ENCODE results near the gene BIN1.

Gene BIN1

DNA sequence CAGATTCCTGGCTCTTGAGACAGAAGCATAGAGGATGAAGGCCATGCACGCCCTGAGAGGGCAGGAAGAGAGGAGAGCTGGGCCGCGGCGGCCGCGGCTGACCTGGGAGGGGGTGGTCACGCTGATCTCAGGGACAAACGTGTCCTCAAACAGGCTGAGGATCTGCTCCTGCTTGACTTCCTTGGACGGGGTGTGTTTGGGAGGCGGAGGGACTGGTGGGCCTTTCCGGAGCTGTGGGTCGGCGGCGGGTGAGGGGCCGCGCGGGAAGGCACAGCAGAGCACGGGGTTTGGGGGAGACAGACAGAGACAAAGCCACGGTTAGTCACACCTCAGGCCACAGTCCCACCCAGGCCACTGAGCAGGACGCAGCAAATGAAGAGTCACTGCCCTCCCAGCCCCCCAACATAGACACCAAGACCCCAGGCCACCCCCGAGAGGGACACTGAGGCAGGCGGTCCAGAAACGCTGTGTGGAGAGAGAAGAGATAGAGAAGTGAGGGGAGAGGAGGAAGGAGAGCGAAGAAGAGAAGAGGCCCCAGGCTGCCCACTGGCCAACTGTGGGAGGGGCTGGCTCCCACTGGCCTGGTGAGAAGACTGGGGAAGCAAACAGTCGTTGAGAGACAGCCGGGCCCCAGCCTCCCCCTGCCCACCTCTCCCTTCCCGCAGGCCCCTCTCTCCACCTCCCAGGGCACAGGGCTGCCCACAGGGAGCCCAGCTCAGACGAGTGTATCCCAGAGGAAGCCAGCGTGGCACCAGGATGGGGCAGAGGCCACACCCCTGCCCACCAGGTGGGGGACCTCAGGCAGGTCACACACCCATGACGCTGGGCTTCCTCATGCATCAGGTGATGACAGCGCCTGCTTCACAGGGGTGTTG is 49.3 kb downstream of the BIN1 start:
- DNase-seq (ENCODE audit: low read depth) = no peak

DNA sequence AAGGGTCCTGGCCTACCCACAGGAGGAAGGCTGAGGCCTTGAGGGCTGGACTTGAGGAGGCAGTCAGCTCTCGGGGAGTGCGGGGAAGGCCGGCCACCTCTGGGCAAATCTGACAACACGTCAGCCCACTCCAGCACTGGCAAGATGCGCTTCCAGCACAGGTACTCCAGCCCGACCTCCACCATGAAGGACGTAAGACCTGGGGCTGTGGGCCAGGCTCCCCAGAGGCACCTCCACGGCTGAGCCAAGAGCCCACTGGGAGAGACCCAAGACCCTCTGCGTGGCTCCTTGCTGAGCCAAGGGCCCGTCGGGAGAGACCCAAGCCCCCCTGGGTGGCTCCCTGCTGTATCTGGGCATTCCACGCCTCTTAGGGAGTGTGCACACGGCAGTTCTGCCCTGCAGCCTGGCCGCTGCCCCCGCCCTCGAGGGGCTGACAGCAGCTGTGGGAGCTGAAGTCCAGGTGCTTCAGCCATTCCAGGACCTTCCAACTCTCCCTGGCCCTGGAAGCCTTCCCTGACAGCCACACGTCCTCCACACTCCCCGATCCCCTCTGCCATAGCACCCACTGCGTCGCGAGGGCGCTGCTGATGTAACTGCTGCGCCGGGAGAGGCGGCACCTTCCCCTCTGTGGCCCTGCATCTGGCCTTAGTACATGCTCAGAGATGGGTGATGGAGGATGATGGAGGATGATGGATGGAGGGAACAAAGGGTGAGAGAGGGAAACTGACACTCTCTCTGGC is 50.2 kb downstream of the BIN1 start:
- no peak for DNase-seq (ENCODE audit: low read depth)

- DNase-seq (ENCODE audit: low read depth) = no peak
These were observed 50.9 kb downstream of the BIN1 start for GRCh38 chr2:127056086-127056485.

DNA sequence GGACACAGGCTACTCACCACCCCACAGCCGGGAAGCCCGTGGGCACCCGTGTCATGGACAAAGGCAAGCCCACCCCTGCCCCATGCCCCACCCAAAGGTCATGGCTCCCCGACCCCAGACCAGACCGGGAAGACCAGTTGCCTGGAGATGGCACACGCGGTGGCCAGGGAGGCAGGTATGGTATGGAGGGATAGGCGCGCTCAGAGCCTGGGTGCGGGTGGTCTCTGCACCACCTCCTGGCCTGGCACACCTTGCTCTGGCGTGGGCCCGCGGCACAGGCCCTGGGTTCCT is 51.2 kb downstream of the BIN1 start:
- DNase-seq (ENCODE audit: low read depth) = no peak

DNA sequence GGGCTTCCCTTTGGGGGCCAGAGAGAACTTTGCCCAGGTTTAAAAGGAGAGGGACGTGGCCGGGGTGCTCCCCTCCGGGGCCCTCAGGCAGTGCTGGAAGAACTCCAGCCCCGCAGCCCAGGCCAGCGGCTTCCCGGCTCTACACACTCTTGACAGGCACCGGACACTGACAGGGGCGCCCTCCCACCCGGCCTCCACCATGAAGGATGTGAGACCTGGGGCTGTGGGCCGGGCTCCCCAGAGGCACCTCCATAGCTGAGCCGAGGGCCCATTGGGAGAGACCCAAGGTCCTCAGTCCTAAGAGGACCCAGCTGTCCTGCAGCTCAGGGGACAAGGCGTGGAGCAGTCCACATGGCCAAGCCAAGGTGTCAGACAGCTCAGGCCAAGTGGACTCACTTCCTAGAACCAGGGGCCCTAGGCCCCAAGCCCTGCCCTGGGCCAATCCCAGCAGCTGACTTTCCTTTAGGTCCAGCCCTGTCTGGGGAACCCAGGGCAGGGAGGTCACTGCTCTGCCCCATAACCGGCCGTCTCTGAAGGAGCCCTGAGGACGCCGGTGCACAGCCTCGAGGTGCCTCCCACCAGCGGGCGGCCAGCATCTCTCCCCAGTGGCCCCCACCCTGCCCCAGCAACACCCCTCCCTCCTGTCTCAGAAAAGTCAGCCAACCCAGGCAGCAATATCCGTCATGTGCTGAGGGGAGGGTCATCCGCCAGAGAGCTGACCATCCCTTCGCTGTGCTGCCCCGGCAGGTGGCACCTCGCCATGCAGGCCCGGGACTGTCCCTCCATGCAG is 51.8 kb downstream of the BIN1 start:
- no peak for DNase-seq (ENCODE audit: low read depth)

DNA sequence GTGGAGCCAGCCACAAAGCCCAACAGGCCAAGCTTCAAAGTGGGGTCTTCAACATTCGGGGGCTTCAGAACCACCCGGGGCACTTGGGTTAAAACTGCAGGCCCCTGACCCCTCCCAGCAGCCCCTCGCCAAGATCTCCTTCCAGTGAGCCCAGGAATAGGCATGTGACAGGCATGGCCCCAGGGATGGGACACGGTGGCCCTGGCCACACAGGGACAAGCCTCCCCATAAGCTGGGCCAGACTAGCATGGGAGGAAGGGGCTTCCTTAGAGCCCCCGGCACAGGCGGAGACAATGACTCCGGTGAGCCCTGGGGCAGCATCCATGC is 52.4 kb downstream of the BIN1 start:
- DNase-seq (ENCODE audit: low read depth) = no peak

DNA sequence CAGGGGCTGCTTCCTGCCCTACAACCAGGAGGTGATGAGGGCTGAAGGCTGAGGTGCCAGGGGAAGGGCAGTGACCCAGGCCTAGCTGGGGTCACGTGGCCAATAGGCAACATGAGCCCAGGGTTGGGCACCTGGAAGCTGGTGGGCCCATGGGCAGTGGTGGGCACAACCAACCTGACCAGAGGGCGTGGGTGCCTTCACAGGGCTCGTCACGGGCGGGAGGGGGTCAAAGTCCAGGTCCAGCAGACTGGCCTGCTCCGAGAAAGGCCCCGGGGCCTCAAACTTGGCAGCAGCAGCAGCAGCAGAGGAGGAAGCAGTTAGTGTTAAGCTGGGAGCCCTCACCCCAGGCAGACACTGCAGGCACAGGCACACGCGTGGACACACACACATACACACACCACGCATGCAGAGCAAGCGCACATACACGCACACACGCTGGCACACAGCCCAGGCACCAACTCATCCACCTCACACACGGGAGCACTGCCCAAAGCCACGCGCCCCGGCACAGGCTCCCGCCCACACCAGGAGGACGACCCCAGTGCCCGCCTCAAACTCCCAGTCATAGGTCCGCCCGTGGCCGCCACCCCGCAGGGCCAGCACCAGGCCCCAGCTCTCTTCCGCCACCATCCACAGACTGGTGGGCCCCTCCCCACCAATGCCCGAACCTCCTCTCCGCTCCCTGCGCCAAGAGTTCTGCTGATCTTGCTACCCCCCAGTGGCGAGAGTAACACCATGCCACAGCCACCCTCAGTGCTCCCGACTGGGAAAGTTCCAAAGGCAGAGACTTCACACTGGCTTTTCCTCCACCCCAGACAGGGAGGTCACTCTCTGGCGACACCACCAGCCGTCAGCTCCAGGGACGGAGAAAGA is 53.0 kb downstream of the BIN1 start:
- no peak for DNase-seq (ENCODE audit: low read depth)

GRCh38 chr2:127052771-127053691 is 53.9 kb downstream of the BIN1 start:
- DNase-seq (ENCODE audit: low read depth) = no peak

DNA sequence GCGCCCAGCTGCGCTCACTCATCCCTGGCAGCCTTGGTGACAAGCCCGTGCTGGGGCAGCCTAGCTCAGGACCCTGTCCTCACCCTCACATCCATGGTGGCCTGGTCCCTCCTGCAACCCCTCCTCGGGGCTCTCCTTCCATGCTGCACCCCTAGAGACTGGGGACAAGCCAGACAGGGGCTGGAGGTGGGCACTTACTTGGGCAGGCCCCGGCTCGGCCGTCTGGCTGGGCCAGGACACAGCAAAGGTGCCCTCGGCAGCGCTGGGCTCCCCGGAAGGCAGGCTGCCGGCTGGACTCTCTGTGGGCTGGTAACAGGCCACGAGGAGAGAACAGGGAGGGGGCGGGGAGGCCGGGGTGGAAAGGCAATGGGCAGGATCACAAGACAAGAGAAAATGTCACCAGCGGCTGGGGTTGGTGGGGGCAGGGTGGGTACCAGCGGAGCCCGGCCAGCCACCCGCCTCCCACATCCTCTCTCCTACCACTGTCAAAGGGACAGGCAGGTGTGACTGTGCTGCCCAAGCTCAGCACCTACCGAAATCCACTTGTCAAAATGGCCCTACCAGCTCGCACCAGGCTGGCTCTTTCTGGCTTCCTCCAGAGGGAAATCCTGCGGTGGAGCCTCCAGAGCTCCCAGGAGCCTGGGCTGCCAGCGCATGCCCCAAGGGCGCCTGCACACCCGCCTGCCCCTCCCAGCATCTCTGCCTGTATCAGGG is 54.7 kb downstream of the BIN1 start:
- no peak for DNase-seq (ENCODE audit: low read depth)

DNA sequence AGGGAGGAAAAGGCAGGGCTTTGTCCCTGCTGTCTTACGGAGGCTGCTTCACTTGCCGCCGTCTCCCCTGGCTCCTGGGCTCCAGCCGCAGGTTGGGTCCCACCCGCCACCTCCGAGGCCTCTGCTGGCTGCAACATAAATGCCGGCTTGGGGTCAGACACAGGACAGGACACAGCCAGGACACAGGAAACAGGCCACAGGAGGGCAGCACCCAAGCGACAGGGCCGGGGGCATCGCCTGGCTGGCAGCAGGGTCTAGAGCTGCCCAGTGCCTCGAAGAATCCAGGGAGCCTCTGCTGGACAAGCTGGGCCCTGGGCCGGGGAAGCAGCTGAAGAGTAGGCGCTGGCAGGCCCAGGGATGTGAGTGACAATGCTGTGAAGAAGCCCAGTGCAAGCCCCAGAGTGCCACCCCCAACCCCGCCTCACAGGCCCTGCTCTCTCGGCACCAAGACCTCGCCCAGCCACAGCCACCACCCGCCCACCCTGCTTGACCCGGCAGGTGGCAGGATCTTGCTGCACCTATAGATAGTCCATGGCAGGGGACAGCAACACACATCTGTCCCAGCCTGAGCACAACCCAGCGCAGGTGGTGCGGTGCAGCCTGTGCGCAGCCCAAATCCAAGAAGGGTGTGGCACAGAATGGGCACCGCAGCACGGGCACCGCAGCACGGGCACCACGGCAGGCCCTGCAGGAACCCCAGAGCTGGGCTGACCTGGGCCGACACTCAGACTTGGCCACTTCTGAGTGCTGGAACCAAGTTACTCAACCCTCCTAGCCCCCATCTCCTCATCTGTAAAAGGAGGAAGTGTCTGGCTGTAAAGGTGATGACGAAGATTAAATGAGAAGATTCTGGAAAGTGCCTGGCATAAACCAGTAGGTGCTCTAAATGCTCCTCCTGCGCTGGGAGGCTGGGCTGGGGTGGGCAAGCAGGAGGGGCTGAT is 55.6 kb downstream of the BIN1 start:
- DNase-seq (ENCODE audit: low read depth) = no peak

DNA sequence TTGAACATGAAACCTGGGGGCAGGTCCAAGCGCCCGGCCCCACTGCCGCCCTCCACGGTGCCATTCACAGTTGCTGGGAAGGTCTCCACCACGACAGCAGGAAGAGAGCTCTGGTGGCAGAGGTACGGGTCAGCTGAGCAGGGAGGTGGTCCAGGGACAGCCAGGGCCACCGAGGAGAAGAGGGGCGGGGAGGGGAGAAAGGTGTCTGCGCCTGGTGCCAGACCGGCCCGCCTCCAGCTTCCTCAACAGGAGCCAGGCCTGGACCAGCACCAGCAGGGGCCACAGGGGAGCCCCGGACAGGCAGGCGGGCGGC is 56.2 kb downstream of the BIN1 start:
- DNase-seq (ENCODE audit: low read depth) = no peak

DNA sequence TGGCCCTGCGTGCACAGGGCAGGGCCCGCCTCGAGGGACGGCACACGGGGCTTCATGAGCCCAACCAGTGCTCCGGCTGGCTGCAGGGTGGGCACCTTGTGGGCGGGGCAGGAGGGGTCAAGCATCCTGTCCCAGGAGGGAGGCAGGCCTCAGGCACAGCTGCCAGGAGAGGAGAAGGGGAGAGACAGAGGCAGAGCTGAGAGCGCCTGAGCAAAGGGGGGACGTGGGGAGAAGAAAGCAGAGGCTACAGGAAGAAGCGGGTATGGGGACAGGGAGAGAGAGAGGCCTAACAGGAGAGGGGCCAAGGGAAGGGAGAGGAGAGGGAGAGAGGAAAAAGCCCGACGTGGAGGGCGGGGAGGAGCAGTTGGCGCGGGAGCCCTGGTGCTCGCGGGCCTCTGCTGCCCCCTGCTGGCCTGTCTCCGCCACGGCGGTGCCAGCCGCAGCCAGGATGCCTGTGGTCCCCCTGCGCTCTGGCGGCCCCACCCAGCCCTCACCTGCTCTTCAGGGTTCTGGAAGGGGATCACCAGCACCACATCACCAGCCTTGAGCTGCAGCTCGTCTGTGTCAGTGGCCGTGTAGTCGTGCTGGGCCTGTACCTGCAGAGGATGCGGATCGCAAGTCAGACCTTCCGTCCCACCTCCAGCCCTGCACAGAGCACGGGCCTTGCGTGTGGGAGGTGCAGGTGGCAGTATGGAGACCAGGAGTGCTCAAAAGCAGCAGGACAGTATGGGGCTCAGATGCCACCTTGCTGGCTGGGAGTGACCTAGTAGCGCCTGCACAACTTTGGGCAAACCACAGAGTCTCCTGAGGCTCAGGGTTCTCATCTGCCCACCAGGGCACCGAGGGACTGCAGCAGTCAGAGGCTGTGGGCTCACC is 56.8 kb downstream of the BIN1 start:
- DNase-seq (ENCODE audit: low read depth) = peak; percentile 67

GRCh38 chr2:127048969-127049897 is 57.7 kb downstream of the BIN1 start:
- DNase-seq (ENCODE audit: low read depth) = no peak

- no peak for DNase-seq (ENCODE audit: low read depth)
These were observed 58.4 kb downstream of the BIN1 start for GRCh38 chr2:127048618-127048935.

DNA sequence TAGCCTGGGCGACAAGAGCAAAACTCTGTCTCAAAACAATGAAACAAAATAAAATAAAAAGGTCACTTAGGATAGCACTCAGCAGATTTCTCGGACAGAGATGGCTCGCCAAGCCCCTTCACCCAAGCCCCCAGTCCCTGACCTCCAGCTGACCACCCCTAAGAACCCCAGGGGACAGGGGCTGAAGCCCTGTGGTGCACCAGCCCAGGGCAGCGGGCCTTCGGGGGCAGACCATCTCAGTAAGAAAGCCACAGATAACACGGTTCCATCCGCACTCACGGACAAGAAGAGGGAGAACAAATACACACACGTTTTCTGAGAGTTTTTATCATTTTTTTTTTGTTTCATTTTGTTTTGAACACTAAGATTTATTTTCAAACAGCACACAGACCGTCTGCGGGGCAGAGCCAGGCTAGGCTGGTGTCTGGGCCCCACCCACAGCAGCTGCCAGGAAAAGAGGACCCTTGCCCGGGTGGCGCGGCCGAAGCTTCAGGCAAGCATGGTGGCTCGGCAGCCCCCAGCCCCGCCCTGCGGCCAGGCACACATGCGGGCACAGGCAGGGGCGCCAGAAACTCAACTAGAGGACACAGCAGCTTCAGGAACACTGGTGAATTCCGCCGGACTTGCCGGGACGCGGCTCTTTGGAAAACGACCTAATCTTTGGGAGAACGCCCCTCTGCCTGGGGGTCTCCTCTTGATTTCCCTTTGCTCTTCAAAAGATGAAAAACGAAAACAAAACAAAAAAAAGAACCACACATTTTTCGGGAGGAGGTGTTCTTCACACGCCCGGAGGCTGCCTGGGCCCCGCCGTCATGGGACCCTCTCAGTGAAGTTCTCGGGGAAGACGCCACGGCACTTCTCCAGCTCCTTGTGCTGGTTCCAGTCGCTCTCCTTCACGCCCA is 59.0 kb downstream of the BIN1 start:
- DNase-seq (ENCODE audit: low read depth) = no peak

DNA sequence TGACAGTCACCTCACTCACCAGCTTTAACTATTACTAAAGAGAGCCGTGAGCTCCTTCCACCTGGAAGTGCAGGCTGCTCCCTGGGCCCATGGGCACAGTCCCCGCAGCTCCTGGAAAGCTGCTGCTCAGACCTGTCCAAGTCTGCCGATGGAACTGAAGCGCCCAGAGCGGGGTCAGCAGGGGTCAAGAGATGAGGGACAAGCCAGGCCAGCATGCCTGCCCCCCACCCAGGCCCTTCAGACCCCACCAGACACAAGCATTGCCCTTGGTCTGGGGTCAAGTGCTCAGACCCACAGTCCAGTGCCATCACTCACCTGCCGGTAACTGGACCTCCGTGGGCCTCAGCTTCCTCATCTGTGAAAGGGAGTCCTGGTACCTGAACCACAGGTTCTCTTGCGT is 59.9 kb downstream of the BIN1 start:
- no peak for DNase-seq (ENCODE audit: low read depth)
